ENCODE measurements around the gene CMTM8. TPM values are rescaled to one million over a fixed set of nuclear protein-coding genes. Genes with fewer than 3 reads are reported as not detected.

CMTM8 gene
- total and polyA plus RNA-seq, 10 of the 15 experiments (the other 5 are each of a cell fraction or from before 2014, with no cell fraction given): 0.11 to 0.23 TPM; not detected in 8

GRCh38 chr3:32316976-32317375 is 78.5 kb downstream of the CMTM8 start:
- in situ Hi-C loops (cut with MboI): no loop called here
- DNase-seq (ENCODE audit: low read depth, low spot score): no peak
- no peak for ATAC-seq
- SMC1A ChIA-PET (ENCODE audit: uncharacterized antibody, unreplicated experiment): no interaction called here
- peaks cover 0 to 3% of the 10 kb centered on the region in 2 experiments; a peak in 3 of 4 replicates for H3K27me3 ChIP-seq (replicated peaks in 1 of 2; ENCODE audit: control insufficient read depth in 2 of 2, insufficient read depth in 2 of 2, low read length in 1 of 2)
- RAD21 ChIA-PET (ENCODE audit: unreplicated experiment): no interaction called here
- H3K27ac ChIP-seq (ENCODE audit: control insufficient read depth, insufficient read depth): no peak overlapping the region
- H3K36me3 ChIP-seq (ENCODE audit: control insufficient read depth in 2 of 2, insufficient read depth in 2 of 2, low read length in 1 of 2): no peaks in the 10 kb centered on the region
- POLR2A ChIA-PET: interaction anchor here (1.3 kb wide), 1 partner anchor 25 kb away, joined by 3 read pairs; no protein-coding TSS in a partner anchor
- intact Hi-C loops (cut with micrococcal nuclease; ENCODE audit: unreplicated experiment): no loop called here
- no TSS peak for BruUV-seq (replicated peaks)
- no peak overlapping the region for H3K4me3 ChIP-seq
- H3K79me2 ChIP-seq (ENCODE audit: control insufficient read depth, insufficient read depth, low read length): no peaks in the 10 kb centered on the region
- H3K9ac ChIP-seq (ENCODE audit: control insufficient read depth, insufficient read depth, low read length): no peak overlapping the region
- no peaks in the 10 kb centered on the region for H4K20me1 ChIP-seq (ENCODE audit: control insufficient read depth, insufficient read depth)
- 34% methylated on average over 2 of the region's 2 CpGs for WGBS (ENCODE audit: insufficient coverage, insufficient replicate concordance, low lambda C conversion rate, missing lambda C conversion rate)
- CTCF ChIA-PET: no interaction called here
- H3K4me2 ChIP-seq (ENCODE audit: control insufficient read depth, insufficient read depth): no peak overlapping the region
- FAIRE-seq: no peak
- H3K9me3 ChIP-seq (replicated peaks; ENCODE audit: control insufficient read depth, insufficient read depth, low read length): no peaks in the 10 kb centered on the region
- H2AFZ ChIP-seq (ENCODE audit: control insufficient read depth, low read depth, low read length): no peak overlapping the region
- H3K4me1 ChIP-seq (ENCODE audit: control insufficient read depth, insufficient read depth, low read length): no peaks in the 10 kb centered on the region
- TF ChIP-seq IRF3 (IDR thresholded peaks at IDR 0.05): no peak
- no peak for TF ChIP-seq PKNOX1 (IDR thresholded peaks at IDR 0.05)
- no peak for TF ChIP-seq NR2C2 (IDR thresholded peaks at IDR 0.05; ENCODE audit: borderline replicate concordance, control insufficient read depth, insufficient read length, low read depth)
- no peak for TF ChIP-seq HCFC1 (IDR thresholded peaks at IDR 0.05; ENCODE audit: low read length)
- no peak for TF ChIP-seq MYC (IDR thresholded peaks at IDR 0.05; ENCODE audit: insufficient read depth, insufficient read length, insufficient replicate concordance, low read length, severe bottlenecking)
- TF ChIP-seq, protein P1, sequence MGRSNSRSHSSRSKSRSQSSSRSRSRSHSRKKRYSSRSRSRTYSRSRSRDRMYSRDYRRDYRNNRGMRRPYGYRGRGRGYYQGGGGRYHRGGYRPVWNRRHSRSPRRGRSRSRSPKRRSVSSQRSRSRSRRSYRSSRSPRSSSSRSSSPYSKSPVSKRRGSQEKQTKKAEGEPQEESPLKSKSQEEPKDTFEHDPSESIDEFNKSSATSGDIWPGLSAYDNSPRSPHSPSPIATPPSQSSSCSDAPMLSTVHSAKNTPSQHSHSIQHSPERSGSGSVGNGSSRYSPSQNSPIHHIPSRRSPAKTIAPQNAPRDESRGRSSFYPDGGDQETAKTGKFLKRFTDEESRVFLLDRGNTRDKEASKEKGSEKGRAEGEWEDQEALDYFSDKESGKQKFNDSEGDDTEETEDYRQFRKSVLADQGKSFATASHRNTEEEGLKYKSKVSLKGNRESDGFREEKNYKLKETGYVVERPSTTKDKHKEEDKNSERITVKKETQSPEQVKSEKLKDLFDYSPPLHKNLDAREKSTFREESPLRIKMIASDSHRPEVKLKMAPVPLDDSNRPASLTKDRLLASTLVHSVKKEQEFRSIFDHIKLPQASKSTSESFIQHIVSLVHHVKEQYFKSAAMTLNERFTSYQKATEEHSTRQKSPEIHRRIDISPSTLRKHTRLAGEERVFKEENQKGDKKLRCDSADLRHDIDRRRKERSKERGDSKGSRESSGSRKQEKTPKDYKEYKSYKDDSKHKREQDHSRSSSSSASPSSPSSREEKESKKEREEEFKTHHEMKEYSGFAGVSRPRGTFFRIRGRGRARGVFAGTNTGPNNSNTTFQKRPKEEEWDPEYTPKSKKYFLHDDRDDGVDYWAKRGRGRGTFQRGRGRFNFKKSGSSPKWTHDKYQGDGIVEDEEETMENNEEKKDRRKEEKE (IDR thresholded peaks at IDR 0.05): no peak
- no peak for TF ChIP-seq MYB (IDR thresholded peaks at IDR 0.05; ENCODE audit: borderline replicate concordance, low read depth, low read length)
- no peak for TF ChIP-seq RELB (IDR thresholded peaks at IDR 0.05; ENCODE audit: low read depth)
- no peak for TF ChIP-seq SKIL (IDR thresholded peaks at IDR 0.05; ENCODE audit: low read depth, poor library complexity, severe bottlenecking)
- TF ChIP-seq ZNF24 (IDR thresholded peaks at IDR 0.05): no peak
